ENCODE measurements around the gene SHOC2. TPM values are rescaled to one million over a fixed set of nuclear protein-coding genes. Genes with fewer than 3 reads are reported as not detected.

The SHOC2 gene
- total RNA-seq, 1 experiment from 2014 or later: 14.3 TPM

DNA sequence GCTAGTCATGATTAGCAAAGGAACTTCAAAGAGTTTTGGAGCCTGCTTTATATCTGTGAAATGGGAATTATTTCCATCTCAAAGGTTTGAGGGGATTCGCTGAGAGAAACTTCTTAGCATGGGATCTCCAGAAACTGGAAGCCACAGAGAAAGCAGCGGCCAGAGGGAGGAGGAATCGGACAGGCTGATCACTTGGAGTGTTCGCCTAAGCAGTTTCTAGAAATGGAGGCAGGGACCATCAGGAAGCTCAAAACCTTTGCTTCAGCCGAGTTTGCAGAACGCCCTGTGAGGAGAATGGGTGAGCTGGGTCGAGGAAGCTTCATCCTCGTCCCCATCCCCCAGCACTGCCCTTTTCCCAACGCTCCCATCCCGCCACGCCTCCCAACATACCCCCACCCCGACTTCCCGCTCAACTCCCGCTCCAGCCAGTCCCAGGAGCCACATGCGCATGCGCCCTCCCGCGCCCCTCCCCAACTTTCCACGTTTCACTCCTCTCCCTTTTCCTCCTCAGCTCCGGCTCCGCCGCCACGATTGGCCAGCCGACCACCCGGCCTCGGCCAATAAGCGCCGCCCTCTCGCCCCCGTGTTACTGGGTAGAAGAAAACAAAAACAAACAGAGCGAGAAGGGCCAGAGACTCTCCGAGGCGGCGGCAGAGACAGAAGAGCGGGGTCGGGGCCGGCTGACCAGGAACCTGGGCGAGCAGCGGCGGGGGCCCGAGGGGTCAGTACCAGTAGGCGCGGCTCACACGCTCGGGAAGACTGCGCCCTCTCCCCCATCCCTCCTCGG, 47.9 kb upstream of the SHOC2 start, which contains the start of gene PDCD4:
TSS of gene PDCD4 (plus strand) at position 631 of the 787 bp plus-strand sequence. CDS start 4,100 bp downstream, outside the sequence.
- H4K20me1 ChIP-seq (ENCODE audit: low read length): no peaks in the 10 kb centered on the region
- no peak for TF ChIP-seq EZH2 (IDR thresholded peaks at IDR 0.05; ENCODE audit: low read length, unreplicated experiment)
- TF ChIP-seq EZH2phosphoT487 (IDR thresholded peaks at IDR 0.05; ENCODE audit: borderline replicate concordance, low read length): no peak
- TF ChIP-seq, protein P1, sequence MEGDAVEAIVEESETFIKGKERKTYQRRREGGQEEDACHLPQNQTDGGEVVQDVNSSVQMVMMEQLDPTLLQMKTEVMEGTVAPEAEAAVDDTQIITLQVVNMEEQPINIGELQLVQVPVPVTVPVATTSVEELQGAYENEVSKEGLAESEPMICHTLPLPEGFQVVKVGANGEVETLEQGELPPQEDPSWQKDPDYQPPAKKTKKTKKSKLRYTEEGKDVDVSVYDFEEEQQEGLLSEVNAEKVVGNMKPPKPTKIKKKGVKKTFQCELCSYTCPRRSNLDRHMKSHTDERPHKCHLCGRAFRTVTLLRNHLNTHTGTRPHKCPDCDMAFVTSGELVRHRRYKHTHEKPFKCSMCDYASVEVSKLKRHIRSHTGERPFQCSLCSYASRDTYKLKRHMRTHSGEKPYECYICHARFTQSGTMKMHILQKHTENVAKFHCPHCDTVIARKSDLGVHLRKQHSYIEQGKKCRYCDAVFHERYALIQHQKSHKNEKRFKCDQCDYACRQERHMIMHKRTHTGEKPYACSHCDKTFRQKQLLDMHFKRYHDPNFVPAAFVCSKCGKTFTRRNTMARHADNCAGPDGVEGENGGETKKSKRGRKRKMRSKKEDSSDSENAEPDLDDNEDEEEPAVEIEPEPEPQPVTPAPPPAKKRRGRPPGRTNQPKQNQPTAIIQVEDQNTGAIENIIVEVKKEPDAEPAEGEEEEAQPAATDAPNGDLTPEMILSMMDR (conservative IDR thresholded peaks at IDR 0.05; ENCODE audit: low read depth, low read length): no peak
- ATAC-seq: peak; percentile 90
- peak within 1 kb of the TSS; percentile 86 for H3K4me3 ChIP-seq (ENCODE audit: low read length)
- DNase-seq: peak; percentile 93
- peak within 1 kb of the TSS; percentile 99 for H3K4me2 ChIP-seq (ENCODE audit: low read length)
- H3F3A ChIP-seq (ENCODE audit: low read length, unreplicated experiment): no peaks in the 10 kb centered on the region
- intact Hi-C loops (cut with micrococcal nuclease): loop anchor here (5.0 kb wide), 1 partner anchor 124 kb away; no protein-coding TSS in a partner anchor
- H3K9ac ChIP-seq (ENCODE audit: low read length): peak within 1 kb of the TSS; percentile 80
- peak within 1 kb of the TSS; percentile 82 for H2AFZ ChIP-seq (ENCODE audit: low read length)
- peaks cover 24% of the 10 kb centered on the region for H3K79me2 ChIP-seq (ENCODE audit: low read length)
- no peaks in the 10 kb centered on the region for H3K36me3 ChIP-seq (ENCODE audit: low read depth, low read length)
- CTCF ChIA-PET: interaction anchor here (0.6 to 0.7 kb wide), 3 partner anchors 21 to 97 kb away, joined by 3 to 9 read pairs (median 3); no protein-coding TSS in a partner anchor
- no peaks in the 10 kb centered on the region for H3K9me2 ChIP-seq (replicated peaks; ENCODE audit: low read length)
- H3K4me1 ChIP-seq (ENCODE audit: insufficient read depth, low read length): peaks cover 17% of the 10 kb centered on the region
- peak within 1 kb of the TSS; percentile 46 for H3K27ac ChIP-seq (ENCODE audit: low read length)
- TSS peak; percentile 89 for BruUV-seq (replicated peaks)
- no peaks in the 10 kb centered on the region for H3K9me3 ChIP-seq (ENCODE audit: low read length)
- no peaks in the 10 kb centered on the region for H3K27me3 ChIP-seq (ENCODE audit: low read length)
- POLR2A ChIA-PET (ENCODE audit: unreplicated experiment): interaction anchor here (0.6 to 0.9 kb wide), 4 partner anchors 12 to 206 kb away, joined by 3 to 8 read pairs (median 4); no protein-coding TSS in a partner anchor

DNA sequence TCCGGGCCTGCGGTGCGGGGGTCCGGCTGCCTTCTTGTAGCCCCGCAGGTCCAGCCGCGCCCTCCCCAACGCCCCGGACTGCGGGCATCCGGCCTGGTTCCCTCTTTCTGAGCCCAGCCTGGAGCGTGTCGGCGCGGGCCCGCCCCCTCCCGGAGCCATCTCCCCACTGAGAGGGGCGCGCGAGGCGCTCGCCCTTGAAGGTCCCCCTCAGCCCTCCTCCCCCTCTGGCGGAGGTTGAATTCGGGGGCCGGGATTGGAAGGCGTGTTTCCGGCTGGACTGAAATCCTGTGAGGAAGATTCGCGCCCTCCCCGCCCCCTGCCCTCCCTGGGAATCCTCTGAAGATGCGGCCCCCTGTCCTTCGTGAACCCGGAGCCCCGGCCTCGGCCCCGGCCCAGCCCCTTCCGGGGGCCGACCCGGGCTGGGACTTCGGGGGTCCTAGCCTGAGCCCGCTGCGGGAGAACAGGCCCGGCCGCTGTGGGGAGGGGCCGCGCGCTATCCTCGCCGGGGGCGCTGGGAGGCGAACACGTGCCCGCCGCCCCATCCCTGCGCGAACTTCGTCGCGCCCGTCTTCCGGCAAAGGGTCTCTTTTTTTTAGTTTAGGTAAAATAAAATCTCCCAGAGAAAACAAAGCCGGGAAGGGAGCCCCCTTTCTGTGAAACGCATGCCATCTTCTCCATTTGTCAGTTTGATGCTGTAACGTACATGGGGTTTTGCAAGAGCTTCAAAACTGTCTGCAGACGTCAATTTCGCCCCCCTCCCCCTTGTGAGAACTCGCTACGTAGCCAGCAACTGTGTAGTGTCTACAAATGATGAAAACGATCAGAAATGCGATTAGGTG, 47.0 kb upstream of the SHOC2 start:
- H4K20me1 ChIP-seq (ENCODE audit: low read length): no peaks in the 10 kb centered on the region
- BruUV-seq (replicated peaks): no TSS peak
- intact Hi-C loops (cut with micrococcal nuclease): loop anchor here (5.0 kb wide), 1 partner anchor 125 kb away; no protein-coding TSS in a partner anchor

More for the DNA sequence above, 47.0 kb upstream of the SHOC2 start:
- TF ChIP-seq EZH2 (IDR thresholded peaks at IDR 0.05; ENCODE audit: low read length, unreplicated experiment): no peak
- TF ChIP-seq, protein P1 (conservative IDR thresholded peaks at IDR 0.05; ENCODE audit: low read depth, low read length): no peak
- no peak for TF ChIP-seq EZH2phosphoT487 (IDR thresholded peaks at IDR 0.05; ENCODE audit: borderline replicate concordance, low read length)
- no peaks in the 10 kb centered on the region for H3K27me3 ChIP-seq (ENCODE audit: low read length)
- DNase-seq: peak; percentile 43
- peak overlapping the region; percentile 46 for H3K27ac ChIP-seq (ENCODE audit: low read length)
- no peaks in the 10 kb centered on the region for H3K9me2 ChIP-seq (replicated peaks; ENCODE audit: low read length)
- H3K4me1 ChIP-seq (ENCODE audit: insufficient read depth, low read length): peaks cover 16% of the 10 kb centered on the region
- peak overlapping the region; percentile 82 for H2AFZ ChIP-seq (ENCODE audit: low read length)
- H3K79me2 ChIP-seq (ENCODE audit: low read length): peaks cover 24% of the 10 kb centered on the region
- H3K9ac ChIP-seq (ENCODE audit: low read length): peak overlapping the region; percentile 80
- ATAC-seq: peak; percentile 69
- H3K36me3 ChIP-seq (ENCODE audit: low read depth, low read length): no peaks in the 10 kb centered on the region
- H3K4me2 ChIP-seq (ENCODE audit: low read length): peak overlapping the region; percentile 99
- no peaks in the 10 kb centered on the region for H3K9me3 ChIP-seq (ENCODE audit: low read length)
- ChIA-PET CTCF (interaction anchor here (0.6 to 0.7 kb wide), 2 partner anchors 20 to 126 kb away, joined by 3 to 9 read pairs; no protein-coding TSS in a partner anchor), POLR2A (ENCODE audit: unreplicated experiment) (interaction anchor here (0.6 kb wide), 1 partner anchor 11 kb away, joined by 4 read pairs; no protein-coding TSS in a partner anchor)
- H3F3A ChIP-seq (ENCODE audit: low read length, unreplicated experiment): no peaks in the 10 kb centered on the region
- peak overlapping the region; percentile 86 for H3K4me3 ChIP-seq (ENCODE audit: low read length)

Measured in PC-3 (cell line).